ENCODE results near the gene DHRS7B. TPM values are rescaled to one million over a fixed set of nuclear protein-coding genes. Genes with fewer than 3 reads are reported as not detected.

Gene DHRS7B
- total RNA-seq, 1 experiment from 2014 or later, result 29.5 TPM

- intact Hi-C loops (cut with micrococcal nuclease), result no loop called here
- Histone ChIP-seq H3F3A (ENCODE audit: low read length, unreplicated experiment) (no peaks in the 10 kb centered on the region), H3K36me3 (ENCODE audit: low read depth, low read length) (peaks cover 12% of the 10 kb centered on the region), H3K4me2 (ENCODE audit: low read length) (no peak overlapping the region), H4K20me1 (ENCODE audit: low read length) (no peaks in the 10 kb centered on the region), H3K9ac (ENCODE audit: low read length) (no peak overlapping the region), H3K4me1 (ENCODE audit: insufficient read depth, low read length) (no peaks in the 10 kb centered on the region), H3K9me2 (replicated peaks; ENCODE audit: low read length) (no peaks in the 10 kb centered on the region), H3K79me2 (ENCODE audit: low read length) (no peaks in the 10 kb centered on the region), H2AFZ (ENCODE audit: low read length) (no peak overlapping the region), H3K27ac (ENCODE audit: low read length) (no peak overlapping the region), H3K9me3 (ENCODE audit: low read length) (no peaks in the 10 kb centered on the region), H3K27me3 (ENCODE audit: low read length) (no peaks in the 10 kb centered on the region), H3K4me3 (ENCODE audit: low read length) (no peak overlapping the region)
- POLR2A ChIA-PET (ENCODE audit: unreplicated experiment), result no interaction called here
- BruUV-seq (replicated peaks), result no TSS peak
- CTCF ChIA-PET, result no interaction called here
- no peak for DNase-seq
- ATAC-seq, result no peak
- TF ChIP-seq EZH2phosphoT487 (IDR thresholded peaks at IDR 0.05; ENCODE audit: borderline replicate concordance, low read length) (no peak), CTCF (conservative IDR thresholded peaks at IDR 0.05; ENCODE audit: low read depth, low read length) (no peak), EZH2 (IDR thresholded peaks at IDR 0.05; ENCODE audit: low read length, unreplicated experiment) (no peak)
Measured at GRCh38 chr17:21170809-21171208, 44.0 kb downstream of the DHRS7B start.

- no peak overlapping the region for H2AFZ ChIP-seq (ENCODE audit: low read length)
Measured at GRCh38 chr17:21171309-21171922, 44.7 kb downstream of the DHRS7B start.

GRCh38 chr17:21171970-21172510 is 45.3 kb downstream of the DHRS7B start:
- CTCF ChIA-PET, result no interaction called here
- Histone ChIP-seq H3K9me3 (ENCODE audit: low read length) (no peaks in the 10 kb centered on the region), H3K9me2 (replicated peaks; ENCODE audit: low read length) (no peaks in the 10 kb centered on the region), H3K27ac (ENCODE audit: low read length) (no peak overlapping the region), H3K4me2 (ENCODE audit: low read length) (no peak overlapping the region), H3K9ac (ENCODE audit: low read length) (no peak overlapping the region), H3K4me3 (ENCODE audit: low read length) (no peak overlapping the region), H3K36me3 (ENCODE audit: low read depth, low read length) (peaks cover 12% of the 10 kb centered on the region), H4K20me1 (ENCODE audit: low read length) (no peaks in the 10 kb centered on the region), H3K27me3 (ENCODE audit: low read length) (no peaks in the 10 kb centered on the region), H3K79me2 (ENCODE audit: low read length) (no peaks in the 10 kb centered on the region), H2AFZ (ENCODE audit: low read length) (no peak overlapping the region), H3F3A (ENCODE audit: low read length, unreplicated experiment) (no peaks in the 10 kb centered on the region), H3K4me1 (ENCODE audit: insufficient read depth, low read length) (no peaks in the 10 kb centered on the region)
- no peak for TF ChIP-seq CTCF (conservative IDR thresholded peaks at IDR 0.05; ENCODE audit: low read depth, low read length)
- TF ChIP-seq EZH2 (IDR thresholded peaks at IDR 0.05; ENCODE audit: low read length, unreplicated experiment), result no peak
- TF ChIP-seq EZH2phosphoT487 (IDR thresholded peaks at IDR 0.05; ENCODE audit: borderline replicate concordance, low read length), result no peak
- ATAC-seq (no peak), DNase-seq (no peak)
- no TSS peak for BruUV-seq (replicated peaks)
- intact Hi-C loops (cut with micrococcal nuclease), result no loop called here
- POLR2A ChIA-PET (ENCODE audit: unreplicated experiment), result no interaction called here

More at GRCh38 chr17:21171309-21171922, 44.7 kb downstream of the DHRS7B start:
- TF ChIP-seq EZH2phosphoT487 (IDR thresholded peaks at IDR 0.05; ENCODE audit: borderline replicate concordance, low read length), result no peak
- Histone ChIP-seq H3K9ac (ENCODE audit: low read length) (no peak overlapping the region), H3F3A (ENCODE audit: low read length, unreplicated experiment) (no peaks in the 10 kb centered on the region), H3K9me3 (ENCODE audit: low read length) (no peaks in the 10 kb centered on the region), H3K9me2 (replicated peaks; ENCODE audit: low read length) (no peaks in the 10 kb centered on the region), H3K36me3 (ENCODE audit: low read depth, low read length) (peaks cover 12% of the 10 kb centered on the region), H3K27me3 (ENCODE audit: low read length) (no peaks in the 10 kb centered on the region), H4K20me1 (ENCODE audit: low read length) (no peaks in the 10 kb centered on the region), H3K27ac (ENCODE audit: low read length) (no peak overlapping the region), H3K4me3 (ENCODE audit: low read length) (no peak overlapping the region), H3K4me1 (ENCODE audit: insufficient read depth, low read length) (no peaks in the 10 kb centered on the region), H3K4me2 (ENCODE audit: low read length) (no peak overlapping the region), H3K79me2 (ENCODE audit: low read length) (no peaks in the 10 kb centered on the region)
- ATAC-seq (no peak), DNase-seq (no peak)
- no TSS peak for BruUV-seq (replicated peaks)
- ChIA-PET POLR2A (ENCODE audit: unreplicated experiment) (no interaction called here), CTCF (no interaction called here)
- intact Hi-C loops (cut with micrococcal nuclease), result no loop called here

Data from PC-3 (cell line).